ENCODE data around the gene TXNDC17. TPM values are rescaled to one million over a fixed set of nuclear protein-coding genes. Genes with fewer than 3 reads are reported as not detected.

Gene TXNDC17
- total and polyA plus RNA-seq, 2 of the 8 experiments (the other 6 are each of a cell fraction or from before 2014, with no cell fraction given), result 182 to 410 TPM

GRCh38 chr17:6596941-6597340, 43.9 kb upstream of the TXNDC17 start:
- H3K4me2 ChIP-seq (ENCODE audit: insufficient read depth in 1 of 2, low read depth in 2 of 2, low read length in 2 of 2), result no peak overlapping the region
- H2BK12ac ChIP-seq (ENCODE audit: low read depth, low read length), result no peak overlapping the region
- FAIRE-seq, result no peak
- no peak overlapping the region for H3K4me3 ChIP-seq (ENCODE audit: extremely low read depth in 1 of 4, insufficient read depth in 2 of 4, low read depth in 3 of 4, low read length in 4 of 4)
- H3K23me2 ChIP-seq (ENCODE audit: low read depth, low read length), result no peaks in the 10 kb centered on the region
- H2BK5ac ChIP-seq (ENCODE audit: low read depth, low read length), result no peak overlapping the region
- H3K36me3 ChIP-seq (ENCODE audit: control insufficient read depth in 2 of 4, insufficient read depth in 4 of 4, low read length in 3 of 4), result peaks cover 0 to 49% (median 22%) of the 10 kb centered on the region in 4 experiments; a peak in 7 of 8 replicates
- no peak overlapping the region for H3K4ac ChIP-seq (replicated peaks; ENCODE audit: insufficient read length, low read depth, low read length)
- DNase-seq (ENCODE audit: low read depth in 1 of 2, low spot score in 2 of 2), result no peak
- H3K4me1 ChIP-seq (replicated peaks in 1 of 4; ENCODE audit: control insufficient read depth in 3 of 4, insufficient read depth in 4 of 4, low read length in 3 of 4), result no peaks in the 10 kb centered on the region
- ChIA-PET CTCF (ENCODE audit: partially characterized antibody) (interaction anchor here (0.9 to 1.2 kb wide), 2 partner anchors 10 to 108 kb away, joined by 3 read pairs; no protein-coding TSS in a partner anchor), POLR2A (ENCODE audit: partially characterized antibody) (interaction anchor here (1.6 kb wide), 1 partner anchor 13 kb away, joined by 3 read pairs; no protein-coding TSS in a partner anchor)
- H3K23ac ChIP-seq (ENCODE audit: insufficient read length), result no peak overlapping the region
- H2AFZ ChIP-seq (ENCODE audit: low read length), result no peak overlapping the region
- no peak overlapping the region for H3K9ac ChIP-seq (replicated peaks in 1 of 4; ENCODE audit: extremely low read depth in 1 of 4, low read depth in 3 of 4, low read length in 3 of 4)
- no peaks in the 10 kb centered on the region for H3K9me3 ChIP-seq (ENCODE audit: insufficient read depth in 2 of 2, low read depth in 1 of 2, low read length in 1 of 2)
- H3K56ac ChIP-seq (replicated peaks; ENCODE audit: insufficient read length, low read depth, low read length), result no peak overlapping the region
- no peak overlapping the region for H3K18ac ChIP-seq (ENCODE audit: extremely low read depth, low read length)
- H2BK15ac ChIP-seq (ENCODE audit: low read length), result no peak overlapping the region
- no peaks in the 10 kb centered on the region for H3K27me3 ChIP-seq (replicated peaks in 1 of 4; ENCODE audit: control insufficient read depth in 3 of 4, extremely low read depth in 1 of 4, insufficient read depth in 3 of 4, low read length in 3 of 4)
- no peaks in the 10 kb centered on the region for H4K20me1 ChIP-seq (replicated peaks in 1 of 2; ENCODE audit: control insufficient read depth in 1 of 2, insufficient read depth in 2 of 2, low read length in 2 of 2)
- H2BK120ac ChIP-seq (replicated peaks; ENCODE audit: low read depth, low read length), result no peak overlapping the region
- no peaks in the 10 kb centered on the region for H3K79me2 ChIP-seq (ENCODE audit: control insufficient read depth in 1 of 2, insufficient read depth in 2 of 2, low read length in 2 of 2)
- no peak overlapping the region for H4K91ac ChIP-seq (replicated peaks; ENCODE audit: insufficient read length, low read length)
- 84% methylated on average over 4 of the region's 4 CpGs; no CpG with 5 or more reads in 1 of the 2 experiments for WGBS, 2 experiments (ENCODE audit: extremely low coverage in 1 of 2, insufficient coverage in 1 of 2, insufficient read length in 1 of 2, insufficient replicate concordance in 2 of 2, low coverage in 1 of 2, low lambda C conversion rate in 2 of 2, missing lambda C conversion rate in 1 of 2)
- no peaks in the 10 kb centered on the region for H3K79me1 ChIP-seq (ENCODE audit: low read depth, low read length)
- H4K8ac ChIP-seq (ENCODE audit: extremely low read depth, insufficient read depth, low read length), result no peak overlapping the region
- H2AK5ac ChIP-seq (ENCODE audit: low read depth, low read length), result no peak overlapping the region
- no peak overlapping the region for H2BK20ac ChIP-seq (ENCODE audit: low read length)
- H4K5ac ChIP-seq (ENCODE audit: insufficient read length, low read depth, low read length), result no peak overlapping the region
- H3K14ac ChIP-seq (ENCODE audit: insufficient read length), result no peak overlapping the region
- no peak overlapping the region for H3K27ac ChIP-seq (ENCODE audit: low read depth, low read length)
- TF ChIP-seq TBP (IDR thresholded peaks at IDR 0.05; ENCODE audit: low read depth, low read length) (no peak), CTBP2 (IDR thresholded peaks at IDR 0.05; ENCODE audit: borderline replicate concordance, insufficient read depth, insufficient read length, low read length) (no peak), SP1 (IDR thresholded peaks at IDR 0.05; ENCODE audit: low read depth, low read length) (no peak), FOSL1 (IDR thresholded peaks at IDR 0.05; ENCODE audit: insufficient read depth, low read depth, low read length) (no peak), TEAD4 (IDR thresholded peaks at IDR 0.05; ENCODE audit: low read depth, low read length) (no peak), SIX5 (IDR thresholded peaks at IDR 0.05; ENCODE audit: low read depth, low read length) (no peak), POU5F1 (IDR thresholded peaks at IDR 0.05; ENCODE audit: low read depth, low read length) (no peak), SAP30 (IDR thresholded peaks at IDR 0.05; ENCODE audit: insufficient read depth, insufficient replicate concordance, low read length) (no peak), CREB1 (IDR thresholded peaks at IDR 0.05) (no peak), SRF (IDR thresholded peaks at IDR 0.05; ENCODE audit: low read depth, low read length) (no peak), HDAC6 (IDR thresholded peaks at IDR 0.05; ENCODE audit: low read depth, low read length) (no peak), JUND (IDR thresholded peaks at IDR 0.05; ENCODE audit: low read length) (no peak), EGR1 (IDR thresholded peaks at IDR 0.05; ENCODE audit: borderline replicate concordance, low read depth, low read length) (no peak), MAFK (IDR thresholded peaks at IDR 0.05; ENCODE audit: low read depth, low read length) (no peak)
- TF ChIP-seq, protein P1, sequence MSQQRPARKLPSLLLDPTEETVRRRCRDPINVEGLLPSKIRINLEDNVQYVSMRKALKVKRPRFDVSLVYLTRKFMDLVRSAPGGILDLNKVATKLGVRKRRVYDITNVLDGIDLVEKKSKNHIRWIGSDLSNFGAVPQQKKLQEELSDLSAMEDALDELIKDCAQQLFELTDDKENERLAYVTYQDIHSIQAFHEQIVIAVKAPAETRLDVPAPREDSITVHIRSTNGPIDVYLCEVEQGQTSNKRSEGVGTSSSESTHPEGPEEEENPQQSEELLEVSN (IDR thresholded peaks at IDR 0.05), result no peak
